Epithelial cell of proximal tubule (primary cell): ENCODE measurements around the gene SLFN12L. TPM values are rescaled to one million over a fixed set of nuclear protein-coding genes. Genes with fewer than 3 reads are reported as not detected.
A peak's percentile ranks its signal among the peaks of the same experiment; 100 is the strongest.

Experiments
- DNase-seq: peaks from one replicate; pipeline ENCODE4 v3.0.0-alpha.2; 2011; ENCODE audit warnings: low read depth
- H3K4me3 ChIP-seq: 2 replicates; pipeline ENCODE4 v1.5.1; 2011; ENCODE audit warnings: low read depth, mild to moderate bottlenecking, low read length
- CTCF ChIP-seq: conservative IDR thresholded peaks from 2 replicates; pipeline ENCODE4 v1.5.1; 2012; ENCODE audit warnings: low read depth, mild to moderate bottlenecking, low read length
- total RNA-seq: library from RNA; depleted of rRNA; stranded (reverse); fragments of >200 nt; gene quantifications from 2 replicates; pipeline ENCODE4 v1.2.3, GENCODE V29; 2015

The SLFN12L gene
- total RNA-seq, 1 donor from 2014 or later, result not detected

DNA sequence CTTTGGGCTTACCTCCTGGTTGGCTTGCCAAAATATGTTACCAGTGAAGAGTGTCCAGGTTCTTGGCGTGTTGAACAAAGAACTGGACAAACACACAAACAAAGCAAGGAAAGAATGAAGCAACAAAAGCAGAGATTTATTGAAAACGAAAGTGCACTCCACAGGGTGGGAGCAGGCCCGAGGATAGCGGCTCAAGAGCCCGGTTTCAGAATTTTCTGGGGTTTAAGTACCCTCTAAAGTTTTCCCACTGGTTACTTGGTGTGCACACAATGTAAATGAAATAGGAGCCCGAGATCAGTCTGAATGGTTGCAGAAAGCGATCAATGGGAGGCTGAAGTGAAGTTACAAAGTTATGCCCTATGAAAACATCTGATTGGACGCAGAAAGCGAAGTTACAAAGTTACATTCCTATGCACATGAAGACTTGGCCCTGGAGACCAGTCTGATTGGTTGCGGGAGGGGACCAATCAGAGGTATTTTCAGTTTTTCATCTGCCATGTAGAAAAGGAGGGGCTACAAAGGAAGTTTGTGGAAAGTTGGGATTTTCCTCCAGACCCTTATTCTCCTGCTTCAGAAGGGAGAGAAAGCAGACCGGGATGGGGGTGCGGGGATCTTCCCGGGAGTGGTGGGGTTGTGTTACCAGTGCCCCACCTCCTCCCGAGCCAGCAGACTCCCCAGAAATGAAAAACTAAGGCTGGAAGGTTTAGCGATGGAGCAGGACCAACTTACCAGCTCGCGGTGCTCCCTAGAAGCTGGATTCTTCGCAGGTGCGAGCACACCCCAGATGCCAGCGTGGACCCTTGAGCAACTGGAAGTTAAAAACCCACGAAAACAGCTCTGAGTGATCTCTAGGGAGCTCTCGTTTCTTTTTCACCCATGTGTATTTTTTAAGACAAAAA lies 105.1 kb downstream of the SLFN12L start, which contains the start of gene SLFN12:
SLFN12 (minus strand) TSS at position 325 of the 899 bp plus-strand sequence. CDS start 9,472 bp downstream, outside the sequence.
- TF ChIP-seq CTCF, result no peak
- H3K4me3 ChIP-seq, result peak within 1 kb of the TSS; percentile 66
- DNase-seq, result peak; percentile 84

DNA sequence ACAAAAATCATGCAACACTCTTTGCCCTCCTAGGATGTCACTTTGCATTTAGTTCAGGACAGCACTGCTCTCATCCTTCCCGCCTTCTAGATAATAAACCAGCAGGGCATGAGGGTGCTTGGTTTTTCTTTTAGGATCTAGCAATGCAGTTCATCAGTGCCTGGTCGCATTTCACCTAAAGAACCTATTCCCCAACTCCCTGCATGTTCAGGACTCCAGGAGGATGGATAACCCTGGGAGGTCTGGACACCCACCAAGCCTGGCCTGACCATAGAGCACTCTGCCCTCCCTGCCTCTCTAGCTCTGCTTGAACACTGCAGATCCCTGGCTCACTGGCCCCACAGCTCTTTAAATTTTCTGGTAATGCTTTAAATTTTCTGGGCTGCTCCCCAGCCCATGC lies 107.8 kb downstream of the SLFN12L start:
- H3K4me3 ChIP-seq, result no peak overlapping the region
- no peak for DNase-seq
- no peak for TF ChIP-seq CTCF

DNA sequence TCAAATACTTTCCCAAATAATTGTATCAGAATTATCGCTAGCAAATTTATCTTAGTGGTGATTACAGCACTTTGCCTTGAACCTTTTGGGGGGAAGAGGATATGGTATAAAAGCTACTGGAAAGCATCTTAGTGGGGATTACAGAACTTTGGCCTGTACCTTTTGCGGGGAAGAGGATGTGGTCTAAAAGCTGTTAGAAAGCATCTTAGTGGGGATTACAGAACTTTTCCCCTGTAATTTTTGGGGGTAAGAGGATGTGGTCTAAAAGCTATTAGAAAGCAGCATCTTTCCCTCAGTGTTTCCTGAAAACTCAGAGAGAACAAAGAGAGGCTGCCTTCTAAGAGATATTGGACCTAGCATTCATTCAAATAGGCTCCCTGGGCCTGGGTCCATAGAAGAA lies 109.2 kb downstream of the SLFN12L start:
- no peak overlapping the region for H3K4me3 ChIP-seq
- no peak for TF ChIP-seq CTCF
- DNase-seq, result no peak

- H3K4me3 ChIP-seq, result no peak overlapping the region
- no peak for DNase-seq
- no peak for TF ChIP-seq CTCF
Observed at GRCh38 chr17:35423761-35424160, 113.7 kb downstream of the SLFN12L start.

Other genes starting within 250 kb of the SLFN12L start
- gene SLFN11, start 164.1 kb downstream of the SLFN12L start, total RNA-seq, result 2.1 and 2.8 TPM in 2 replicates
- gene SLFN12, start 105.2 kb downstream of the SLFN12L start, total RNA-seq, result 13.3 and 13.7 TPM in 2 replicates
- gene SLFN13, start 88.9 kb downstream of the SLFN12L start, total RNA-seq, result 9.9 and 15.3 TPM in 2 replicates
- not detected in 2 replicates for gene SLFN14, start 23.1 kb upstream of the SLFN12L start, total RNA-seq
- gene PEX12, start 40.9 kb upstream of the SLFN12L start, total RNA-seq, result 2.0 and 4.2 TPM in 2 replicates
- 134 and 142 TPM in 2 replicates for gene AP2B1, start 49.6 kb upstream of the SLFN12L start, total RNA-seq
- gene RASL10B, start 194.0 kb upstream of the SLFN12L start, total RNA-seq, result 0.92 and 1.6 TPM in 2 replicates
- gene GAS2L2, start 215.6 kb upstream of the SLFN12L start, total RNA-seq, result not detected in 2 replicates
- gene C17orf50, start 223.2 kb upstream of the SLFN12L start, total RNA-seq, result 1.0 TPM in 1 of 2 replicates, not detected in the other